Thyroid gland (tissue), 4 donors: ENCODE results near the gene TMEM202.

ENCODE experiments used
- CTCF ChIP-seq, 6 experiments: fragments of 200-600 bp in 3 of 6; fragments of 450-650 bp in 3 of 6; sonication (generic) in 3 of 6; IDR thresholded peaks; one replicate each; pipeline ENCODE4 v1.5.1; 2016 to 2019; ENCODE audit warnings: antibody characterized with exemption in 6 of 6, mild to moderate bottlenecking in 2 of 6, inconsistent platforms in 1 of 6, moderate library complexity in 1 of 6
- POLR2A ChIP-seq, 2 donors: fragments of 450-650 bp; IDR thresholded peaks; one replicate each; pipeline ENCODE4 v1.6.1; 2017; ENCODE audit warnings: antibody characterized with exemption in 2 of 2, mild to moderate bottlenecking in 2 of 2, moderate library complexity in 1 of 2

GRCh38 chr15:72353266-72353665, 44.8 kb upstream of the TMEM202 start:
- TF ChIP-seq CTCF (IDR thresholded peaks at IDR 0.05) (no peak), POLR2A (IDR thresholded peaks at IDR 0.05) (no peak)
